ENCODE data around the gene ARHGAP40. TPM values are rescaled to one million over a fixed set of nuclear protein-coding genes. Genes with fewer than 3 reads are reported as not detected.

The ARHGAP40 gene
- total and polyA plus RNA-seq, 4 donors: 0.57 to 5.0 (median 1.1) TPM

GRCh38 chr20:38700141-38700540, 98.5 kb downstream of the ARHGAP40 start:
- H3K9me3 ChIP-seq (ENCODE audit: control insufficient read depth in 4 of 4, insufficient read depth in 3 of 4, low read length in 3 of 4): peaks cover 0 to 8% (median 0%) of the 10 kb centered on the region in 4 donors
- WGBS, 2 donors: 42 to 45% methylated on average over 4 of the region's 4 CpGs
- DNase-seq: no peak
- no peak for ATAC-seq (ENCODE audit: insufficient read depth, low FRiP score)
- no peaks in the 10 kb centered on the region for H3K4me1 ChIP-seq (ENCODE audit: control insufficient read depth in 5 of 5, insufficient read depth in 5 of 5, low read length in 5 of 5)
- H3K36me3 ChIP-seq (ENCODE audit: control insufficient read depth in 4 of 4, insufficient read depth in 4 of 4, low read length in 4 of 4): no peaks in the 10 kb centered on the region
- H3K27me3 ChIP-seq (ENCODE audit: control insufficient read depth in 3 of 3, insufficient read depth in 3 of 3, low read length in 2 of 3): peaks cover 0 to 5% (median 0%) of the 10 kb centered on the region in 3 donors
- TF ChIP-seq CTCF (IDR thresholded peaks at IDR 0.05; ENCODE audit: control extremely low read depth, extremely low read depth): no peak
- no peak overlapping the region for H3K9ac ChIP-seq (ENCODE audit: insufficient read depth in 1 of 2, low read length in 2 of 2)
- no peak overlapping the region for H3K27ac ChIP-seq (ENCODE audit: low read depth in 1 of 2, low read length in 1 of 2)
- no peak overlapping the region for H3K4me3 ChIP-seq

Other genes with a start within 250 kb of the ARHGAP40 start
- 10 to 100 TPM; 11.9 to 34.7 TPM for gene SNHG17, start 166.5 kb upstream of the ARHGAP40 start, total RNA-seq
- gene SNHG17, start 166.5 kb upstream of the ARHGAP40 start, polyA plus RNA-seq: 10 to 100 TPM; 33.2 to 52.4 TPM
- 10 to 100 TPM; 30.5 to 58.5 TPM for gene RALGAPB, start 129.0 kb upstream of the ARHGAP40 start, total RNA-seq
- gene RALGAPB, start 129.0 kb upstream of the ARHGAP40 start, polyA plus RNA-seq: 10 to 100 TPM in 1 of 2 donors, 1 to 10 TPM in 1; 9.0 to 12.0 TPM
- not detected for gene ADIG, start 20.6 kb upstream of the ARHGAP40 start, total RNA-seq
- gene ADIG, start 20.6 kb upstream of the ARHGAP40 start, polyA plus RNA-seq: not detected
- not detected for gene SLC32A1, start 122.7 kb downstream of the ARHGAP40 start, total RNA-seq
- not detected for gene SLC32A1, start 122.7 kb downstream of the ARHGAP40 start, polyA plus RNA-seq
- gene ACTR5, start 146.7 kb downstream of the ARHGAP40 start, total RNA-seq: 1 to 10 TPM; 6.7 to 9.5 TPM
- 1 to 10 TPM; 5.3 to 6.1 TPM for gene ACTR5, start 146.7 kb downstream of the ARHGAP40 start, polyA plus RNA-seq
- gene PPP1R16B, start 203.9 kb downstream of the ARHGAP40 start, total RNA-seq: 10 to 100 TPM in 1 of 2 donors, 1 to 10 TPM in 1; 6.0 to 15.0 TPM
- 1 to 10 TPM; 2.6 to 8.3 TPM for gene PPP1R16B, start 203.9 kb downstream of the ARHGAP40 start, polyA plus RNA-seq

Data from lung (tissue), 12 donors.